Measurements from ENCODE around the gene ZP1. TPM values are rescaled to one million over a fixed set of nuclear protein-coding genes. Genes with fewer than 3 reads are reported as not detected.

Gene ZP1
- total and polyA plus RNA-seq, 2 of the 13 experiments (the other 11 are each of a cell fraction or from before 2014, with no cell fraction given), result 0.16 TPM; not detected in 1

DNA sequence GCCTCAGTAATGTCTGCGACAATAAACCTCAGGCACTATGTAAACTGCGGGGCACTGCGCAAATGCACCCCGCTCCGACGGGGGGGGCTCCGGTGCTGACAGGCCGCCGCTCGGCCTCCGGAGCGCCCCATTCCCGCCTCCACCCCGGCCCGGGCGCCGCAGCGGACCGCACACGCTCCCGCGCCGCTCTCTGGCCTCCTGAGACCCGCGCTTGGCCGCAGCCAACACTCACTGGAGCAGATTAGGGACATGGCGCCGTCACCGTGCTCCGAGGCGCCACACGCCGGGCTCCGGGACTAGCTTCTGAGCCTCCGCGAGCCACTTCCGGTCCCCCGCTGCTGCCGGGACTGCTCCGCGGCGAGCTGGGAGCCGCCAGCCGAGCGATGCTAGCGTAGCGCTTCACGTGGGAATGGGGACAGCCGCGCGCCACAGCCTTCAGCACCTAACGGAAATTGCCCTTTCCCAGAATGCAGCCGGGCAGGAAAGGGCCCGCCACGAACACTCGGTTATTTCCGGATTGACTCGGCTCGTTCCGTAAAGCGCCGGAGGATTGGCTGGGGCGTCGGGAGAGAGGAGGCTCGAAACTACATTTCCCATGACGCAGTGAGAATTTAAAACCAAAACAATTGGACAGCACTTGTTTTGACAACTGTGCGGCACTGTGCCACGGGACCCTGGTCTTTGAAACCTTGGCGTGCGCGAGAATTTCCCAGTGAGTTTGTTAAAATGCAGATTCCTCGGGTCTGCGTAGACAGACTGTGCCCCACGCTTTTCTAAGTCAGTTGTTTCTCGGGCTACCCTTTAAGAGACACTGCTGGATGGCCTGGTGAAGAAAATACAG, 39.0 kb downstream of the ZP1 start, which contains the start of gene PRPF19 (continued):
- TF ChIP-seq, protein P1, sequence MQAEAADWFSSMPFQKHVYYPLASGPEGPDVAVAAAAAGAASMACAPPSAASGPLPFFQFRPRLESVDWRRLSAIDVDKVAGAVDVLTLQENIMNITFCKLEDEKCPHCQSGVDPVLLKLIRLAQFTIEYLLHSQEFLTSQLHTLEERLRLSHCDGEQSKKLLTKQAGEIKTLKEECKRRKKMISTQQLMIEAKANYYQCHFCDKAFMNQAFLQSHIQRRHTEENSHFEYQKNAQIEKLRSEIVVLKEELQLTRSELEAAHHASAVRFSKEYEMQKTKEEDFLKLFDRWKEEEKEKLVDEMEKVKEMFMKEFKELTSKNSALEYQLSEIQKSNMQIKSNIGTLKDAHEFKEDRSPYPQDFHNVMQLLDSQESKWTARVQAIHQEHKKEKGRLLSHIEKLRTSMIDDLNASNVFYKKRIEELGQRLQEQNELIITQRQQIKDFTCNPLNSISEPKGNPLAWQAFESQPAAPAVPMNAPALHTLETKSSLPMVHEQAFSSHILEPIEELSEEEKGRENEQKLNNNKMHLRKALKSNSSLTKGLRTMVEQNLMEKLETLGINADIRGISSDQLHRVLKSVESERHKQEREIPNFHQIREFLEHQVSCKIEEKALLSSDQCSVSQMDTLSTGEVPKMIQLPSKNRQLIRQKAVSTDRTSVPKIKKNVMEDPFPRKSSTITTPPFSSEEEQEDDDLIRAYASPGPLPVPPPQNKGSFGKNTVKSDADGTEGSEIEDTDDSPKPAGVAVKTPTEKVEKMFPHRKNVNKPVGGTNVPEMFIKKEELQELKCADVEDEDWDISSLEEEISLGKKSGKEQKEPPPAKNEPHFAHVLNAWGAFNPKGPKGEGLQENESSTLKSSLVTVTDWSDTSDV (CRISPR knock-in tag; IDR thresholded peaks at IDR 0.05), result no peak
- TF ChIP-seq ERF (CRISPR knock-in tag; IDR thresholded peaks at IDR 0.05) (peak; percentile 61), ZNF83 (CRISPR knock-in tag; IDR thresholded peaks at IDR 0.05; ENCODE audit: borderline replicate concordance) (no peak), PREB (CRISPR knock-in tag; IDR thresholded peaks at IDR 0.05) (no peak), TBX3 (IDR thresholded peaks at IDR 0.05; ENCODE audit: borderline replicate concordance) (no peak), MEIS2 (CRISPR knock-in tag; IDR thresholded peaks at IDR 0.05) (no peak), ZNF530 (CRISPR knock-in tag; IDR thresholded peaks at IDR 0.05; ENCODE audit: low read depth) (no peak), DBP (CRISPR knock-in tag; IDR thresholded peaks at IDR 0.05; ENCODE audit: not compliant biosample characterization) (no peak), ZNF317 (CRISPR knock-in tag; IDR thresholded peaks at IDR 0.05) (no peak), CBFB (CRISPR knock-in tag; IDR thresholded peaks at IDR 0.05) (peak; percentile 70; the same call in 1 of the 2 replicates), JUNB (CRISPR knock-in tag; IDR thresholded peaks at IDR 0.05; ENCODE audit: borderline replicate concordance) (no peak), PHB2 (IDR thresholded peaks at IDR 0.05; ENCODE audit: partially characterized antibody) (no peak), AGO1 (IDR thresholded peaks at IDR 0.05; ENCODE audit: low read depth, low read length, poor library complexity, severe bottlenecking) (peak; percentile 30), ZNF746 (CRISPR knock-in tag; IDR thresholded peaks at IDR 0.05) (no peak), ZNF652 (CRISPR knock-in tag; IDR thresholded peaks at IDR 0.05; ENCODE audit: borderline replicate concordance, low read depth) (no peak), NKX3-1 (CRISPR knock-in tag; IDR thresholded peaks at IDR 0.05) (no peak), TAF1 (CRISPR knock-in tag; IDR thresholded peaks at IDR 0.05) (peak; percentile 92)
- TF ChIP-seq, protein P2, sequence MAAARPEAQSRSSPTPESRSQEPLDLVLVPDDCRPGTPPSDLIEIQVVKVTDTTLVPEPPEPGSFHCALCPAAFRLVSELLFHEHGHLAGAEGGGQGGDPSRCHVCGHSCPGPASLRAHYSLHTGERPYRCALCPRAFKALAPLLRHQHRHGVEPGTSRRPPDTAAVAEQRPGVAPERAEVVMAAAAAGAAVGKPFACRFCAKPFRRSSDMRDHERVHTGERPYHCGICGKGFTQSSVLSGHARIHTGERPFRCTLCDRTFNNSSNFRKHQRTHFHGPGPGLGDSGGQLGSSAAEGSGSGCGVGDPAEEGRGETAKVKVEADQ (CRISPR knock-in tag; IDR thresholded peaks at IDR 0.05; ENCODE audit: borderline replicate concordance), result no peak
- TF ChIP-seq, protein P3, sequence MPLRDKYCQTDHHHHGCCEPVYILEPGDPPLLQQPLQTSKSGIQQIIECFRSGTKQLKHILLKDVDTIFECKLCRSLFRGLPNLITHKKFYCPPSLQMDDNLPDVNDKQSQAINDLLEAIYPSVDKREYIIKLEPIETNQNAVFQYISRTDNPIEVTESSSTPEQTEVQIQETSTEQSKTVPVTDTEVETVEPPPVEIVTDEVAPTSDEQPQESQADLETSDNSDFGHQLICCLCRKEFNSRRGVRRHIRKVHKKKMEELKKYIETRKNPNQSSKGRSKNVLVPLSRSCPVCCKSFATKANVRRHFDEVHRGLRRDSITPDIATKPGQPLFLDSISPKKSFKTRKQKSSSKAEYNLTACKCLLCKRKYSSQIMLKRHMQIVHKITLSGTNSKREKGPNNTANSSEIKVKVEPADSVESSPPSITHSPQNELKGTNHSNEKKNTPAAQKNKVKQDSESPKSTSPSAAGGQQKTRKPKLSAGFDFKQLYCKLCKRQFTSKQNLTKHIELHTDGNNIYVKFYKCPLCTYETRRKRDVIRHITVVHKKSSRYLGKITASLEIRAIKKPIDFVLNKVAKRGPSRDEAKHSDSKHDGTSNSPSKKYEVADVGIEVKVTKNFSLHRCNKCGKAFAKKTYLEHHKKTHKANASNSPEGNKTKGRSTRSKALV (CRISPR knock-in tag; IDR thresholded peaks at IDR 0.05), result peak; percentile 24; the same call in 1 of the 2 replicates
